Endothelial cell of umbilical vein (primary cell): ENCODE data around the gene ARID2. TPM values are rescaled to one million over a fixed set of nuclear protein-coding genes. Genes with fewer than 3 reads are reported as not detected.

Experiments
- BruUV-seq: library from RNA; stranded (reverse); fragments of 400-500 nt; replicated peaks from 2 replicates; lab custom pipeline; 2021; lab: Mats Ljungman, UMichigan
- CTCF ChIA-PET: fragments of 300-600, 350-600 bp; sonication (Branson Sonifier 250); formaldehyde crosslinking; loops from one replicate; lab custom pipeline; 2021; ENCODE audit warnings: antibody characterized with exemption, inconsistent platforms; lab: Charles Lee
- POLR2A ChIA-PET: fragments of 300-600, 350-600 bp; sonication (Branson Sonifier 250); formaldehyde crosslinking; loops from one replicate; lab custom pipeline; 2021; ENCODE audit warnings: antibody characterized with exemption, inconsistent platforms; lab: Charles Lee
- DNase-seq: peaks from one replicate; pipeline ENCODE4 v3.0.0-alpha.2; 2011; ENCODE audit warnings: low read depth, low spot score
- FAIRE-seq: peaks from 2 replicates; lab custom pipeline; 2011; peaks lifted over from hg19 to GRCh38; lab: Jason Lieb, UNC
- H2AFZ ChIP-seq: 2 replicates; pipeline ENCODE4 v1.6.0; 2012; ENCODE audit warnings: low read depth, low read length, control low read depth, inconsistent platforms
- H3K27ac ChIP-seq: 2 replicates; pipeline ENCODE4 v1.5.1; 2011; ENCODE audit warnings: low read depth, mild to moderate bottlenecking, control low read depth, low read length, moderate library complexity; ENCODE audit not compliant: insufficient read depth
- H3K27me3 ChIP-seq, 2 experiments: 2 replicates each; pipeline versions ENCODE4 v1.6.0 to v1.6.1; 2011; ENCODE audit warnings: low read length in 2 of 2, mixed read lengths in 1 of 2; ENCODE audit not compliant: control insufficient read depth in 2 of 2, insufficient read depth in 2 of 2
- H3K36me3 ChIP-seq, 2 experiments: 2 replicates in 1 of 2; 3 replicates in 1 of 2; pipeline ENCODE4 v1.5.1; 2011; ENCODE audit warnings: low read length in 2 of 2, mild to moderate bottlenecking in 1 of 2, moderate library complexity in 1 of 2; ENCODE audit not compliant: control insufficient read depth in 2 of 2, insufficient read depth in 2 of 2; ENCODE audit errors: extremely low read depth in 1 of 2
- H3K4me1 ChIP-seq: 3 replicates; pipeline ENCODE4 v1.5.1; 2011; ENCODE audit warnings: mild to moderate bottlenecking, low read length; ENCODE audit not compliant: control insufficient read depth, insufficient read depth; ENCODE audit errors: extremely low read depth
- H3K4me2 ChIP-seq: 2 replicates; pipeline ENCODE4 v1.6.1; 2011; ENCODE audit warnings: low read length, control low read depth, mixed read lengths; ENCODE audit not compliant: insufficient read depth
- H3K4me3 ChIP-seq, 3 experiments: fragments of 200-600 bp in 1 of 3; sonication (generic), shearing (Covaris generic) in 1 of 3; replicated peaks in 1 of 3; 2 replicates each; pipeline ENCODE4 v1.5.1; 2011 to 2016; ENCODE audit warnings: control low read depth in 3 of 3, low read length in 3 of 3, mild to moderate bottlenecking in 2 of 3, inconsistent platforms in 1 of 3, low read depth in 1 of 3, moderate library complexity in 1 of 3; ENCODE audit not compliant: insufficient read depth in 1 of 3
- H3K79me2 ChIP-seq: 2 replicates; pipeline ENCODE4 v1.6.0; 2012; ENCODE audit warnings: low read length, inconsistent platforms; ENCODE audit not compliant: control insufficient read depth, insufficient read depth
- H3K9ac ChIP-seq: replicated peaks from 2 replicates; pipeline ENCODE3; 2011; ENCODE audit warnings: low read length, control low read depth; ENCODE audit not compliant: insufficient read depth; ENCODE audit errors: extremely low read depth
- H3K9me1 ChIP-seq: replicated peaks from 3 replicates; pipeline ENCODE4 v1.6.0; 2011; ENCODE audit warnings: mild to moderate bottlenecking, low read length; ENCODE audit not compliant: control insufficient read depth, insufficient read depth; ENCODE audit errors: extremely low read depth
- H3K9me3 ChIP-seq: replicated peaks from 2 replicates; pipeline ENCODE4 v1.5.1; 2012; ENCODE audit warnings: low read length, inconsistent platforms; ENCODE audit not compliant: control insufficient read depth, insufficient read depth
- H4K20me1 ChIP-seq: replicated peaks from 2 replicates; pipeline ENCODE3; 2011; ENCODE audit warnings: mild to moderate bottlenecking, low read length; ENCODE audit not compliant: control insufficient read depth, insufficient read depth; ENCODE audit errors: extremely low read depth
- CTCF ChIP-seq, 2 donors: IDR thresholded peaks; 1 replicate in 1 of 2; 2 replicates in 1 of 2; pipeline ENCODE4 v1.5.1; 2011; ENCODE audit warnings: low read length in 2 of 2, mild to moderate bottlenecking in 2 of 2, moderate library complexity in 2 of 2, control low read depth in 1 of 2, inconsistent platforms in 1 of 2, low read depth in 1 of 2; ENCODE audit not compliant: insufficient read depth in 1 of 2; ENCODE audit errors: extremely low read depth in 1 of 2
- EZH2 ChIP-seq: IDR thresholded peaks from 2 replicates; pipeline ENCODE4 v1.6.1; 2012; ENCODE audit warnings: borderline replicate concordance, low read depth, mild to moderate bottlenecking, moderate library complexity, low read length, inconsistent platforms; ENCODE audit not compliant: severe bottlenecking
- FOS ChIP-seq: IDR thresholded peaks from 2 replicates; pipeline ENCODE4 v1.6.1; 2011; ENCODE audit warnings: mild to moderate bottlenecking, low read length, moderate library complexity, borderline replicate concordance; ENCODE audit not compliant: insufficient read depth
- GATA2 ChIP-seq: IDR thresholded peaks from 2 replicates; pipeline ENCODE4 v1.7.0; 2011; ENCODE audit warnings: low read depth, mild to moderate bottlenecking, moderate library complexity, mixed read lengths, low read length; ENCODE audit not compliant: insufficient read length, insufficient read depth
- JUN ChIP-seq: IDR thresholded peaks from 2 replicates; pipeline ENCODE4 v1.6.1; 2011; ENCODE audit warnings: borderline replicate concordance, low read depth; ENCODE audit not compliant: insufficient read length, insufficient read depth
- MAX ChIP-seq: IDR thresholded peaks from 2 replicates; pipeline ENCODE4 v1.6.1; 2011; ENCODE audit not compliant: insufficient read depth, insufficient read length
- MYC ChIP-seq: IDR thresholded peaks from one replicate; pipeline ENCODE4 v1.6.1; 2011; ENCODE audit warnings: mild to moderate bottlenecking, low read depth, low read length
- POLR2A ChIP-seq: IDR thresholded peaks from 2 replicates; pipeline ENCODE4 v1.6.1; 2012; ENCODE audit warnings: low read depth, mild to moderate bottlenecking, control low read depth, low read length
- POLR2AphosphoS5 ChIP-seq: IDR thresholded peaks from 2 replicates; pipeline ENCODE4 v1.6.1; 2012; ENCODE audit warnings: low read depth, mild to moderate bottlenecking, control low read depth, low read length, moderate library complexity; ENCODE audit not compliant: insufficient read depth
- dilution Hi-C: fragments of 300-500 bp; cut with MboI; formaldehyde crosslinking; loops from one replicate; pipeline ENCODE4 v1.15.0; 2019; ENCODE audit warnings: low sequenced_read_pairs; ENCODE audit not compliant: extremely low pct_ligation_motif_present
- intact Hi-C: fragments of 100-400 bp; cut with micrococcal nuclease; formaldehyde crosslinking; loops from one replicate; pipeline ENCODE4 v1.10.0; 2022
- polyA plus RNA-seq, 4 experiments: library from polyadenylated mRNA; depleted of rRNA in 3 of 4; stranded (reverse) in 3 of 4; unstranded in 1 of 4; fragments of >200 nt; gene quantifications; 2 replicates each; pipeline versions ENCODE4 v1.2.1 to v1.2.3, GENCODE V29; 2011 to 2012; ENCODE audit warnings: missing spikeins in 1 of 4
- total RNA-seq: library from RNA; stranded (reverse); gene quantifications from 2 replicates; pipeline ENCODE4 v1.2.3, GENCODE V29; 2021

Gene ARID2
- total and polyA plus RNA-seq, 2 donors (not counting 3 experiments of a cell fraction or from before 2014, with no cell fraction given): 10.8 to 26.7 TPM

- Histone ChIP-seq H3K4me1 (peaks cover 13% of the 10 kb centered on the region), H3K9me1 (no peaks in the 10 kb centered on the region), H3K27ac (no peak overlapping the region), H3K4me2 (no peak overlapping the region), H3K9me3 (no peaks in the 10 kb centered on the region), H3K36me3 (no peaks in the 10 kb centered on the region), H3K27me3 (no peaks in the 10 kb centered on the region), H4K20me1 (peaks cover 3% of the 10 kb centered on the region), H3K79me2 (peaks cover 30% of the 10 kb centered on the region), H2AFZ (no peak overlapping the region), H3K9ac (no peak overlapping the region), H3K4me3 (no peak overlapping the region)
- TF ChIP-seq CTCF (IDR thresholded peaks at IDR 0.05; ENCODE audit: extremely low read depth in 1 of 2, insufficient read depth in 1 of 2, low read depth in 1 of 2, low read length in 2 of 2) (no peak), JUN (no peak), MAX (no peak), EZH2 (no peak), POLR2A (no peak), POLR2AphosphoS5 (no peak), GATA2 (no peak), MYC (no peak), FOS (no peak)
- DNase-seq (no peak), FAIRE-seq (no peak)
- dilution Hi-C loops (no loop called here), intact Hi-C loops (no loop called here)
- ChIA-PET CTCF (interaction anchor here (1.0 to 2.4 kb wide), 3 partner anchors 13 kb away, joined by 3 to 11 read pairs (median 4); no protein-coding TSS in a partner anchor), POLR2A (no interaction called here)
- BruUV-seq: no TSS peak
These were observed 46.0 kb downstream of the ARID2 start for GRCh38 chr12:45775465-45775864.
